CD14-positive monocyte (primary cell): ENCODE measurements around the gene SLC24A3. TPM values are rescaled to one million over a fixed set of nuclear protein-coding genes. Genes with fewer than 3 reads are reported as not detected.

Experiments
- DNase-seq, 3 donors: peaks; one replicate each; pipeline ENCODE4 v3.0.0-alpha.2; 2011 to 2022
- H2AFZ ChIP-seq: 2 replicates; pipeline ENCODE4 v1.6.0; 2012; ENCODE audit warnings: mild to moderate bottlenecking, low read depth, low read length, inconsistent platforms; ENCODE audit not compliant: insufficient read depth, poor library complexity, severe bottlenecking
- H3K27ac ChIP-seq, 2 donors: 1 replicate in 1 of 2; 2 replicates in 1 of 2; pipeline ENCODE4 v1.5.1; 2012 to 2013; ENCODE audit warnings: low read length in 2 of 2, control low read depth in 1 of 2, inconsistent platforms in 1 of 2, low read depth in 1 of 2, mild to moderate bottlenecking in 1 of 2
- H3K27me3 ChIP-seq, 2 donors: one replicate each; pipeline versions ENCODE4 v1.6.0 to v1.6.1; 2011 to 2013; ENCODE audit warnings: low read length in 2 of 2; ENCODE audit not compliant: control insufficient read depth in 2 of 2, insufficient read depth in 2 of 2
- H3K36me3 ChIP-seq, 2 donors: replicated peaks in 1 of 2; 1 replicate in 1 of 2; 2 replicates in 1 of 2; pipeline versions ENCODE4 v1.5.1 to v1.6.1; 2012 to 2013; ENCODE audit warnings: low read length in 2 of 2, control low read depth in 1 of 2, inconsistent platforms in 1 of 2, mild to moderate bottlenecking in 1 of 2; ENCODE audit not compliant: insufficient read depth in 2 of 2, control insufficient read depth in 1 of 2
- H3K4me1 ChIP-seq, 2 donors: 1 replicate in 1 of 2; 2 replicates in 1 of 2; pipeline versions ENCODE4 v1.5.1 to v1.6.1; 2012 to 2013; ENCODE audit warnings: low read length in 2 of 2, control low read depth in 1 of 2, inconsistent platforms in 1 of 2, mild to moderate bottlenecking in 1 of 2, moderate library complexity in 1 of 2; ENCODE audit not compliant: insufficient read depth in 2 of 2, control insufficient read depth in 1 of 2
- H3K4me2 ChIP-seq: replicated peaks from 2 replicates; pipeline ENCODE3; 2012; ENCODE audit warnings: low read length, moderate library complexity, mild to moderate bottlenecking; ENCODE audit not compliant: poor library complexity, severe bottlenecking; ENCODE audit errors: extremely low read depth
- H3K4me3 ChIP-seq, 3 experiments: fragments of 200-600 bp in 1 of 3; sonication (generic) in 1 of 3; replicated peaks in 1 of 3; 1 replicate in 2 of 3; 2 replicates in 1 of 3; pipeline ENCODE4 v1.5.1; 2011 to 2013; ENCODE audit warnings: low read length in 3 of 3, mild to moderate bottlenecking in 3 of 3, control low read depth in 2 of 3, low read depth in 2 of 3, inconsistent platforms in 1 of 3, moderate library complexity in 1 of 3
- H3K79me2 ChIP-seq: 2 replicates; pipeline ENCODE4 v1.6.0; 2012; ENCODE audit warnings: mild to moderate bottlenecking, control low read depth, inconsistent platforms, low read length, moderate library complexity; ENCODE audit not compliant: insufficient read depth
- H3K9ac ChIP-seq: 2 replicates; pipeline ENCODE4 v1.6.0; 2017; ENCODE audit warnings: low read length, mild to moderate bottlenecking; ENCODE audit not compliant: insufficient read depth, poor library complexity, severe bottlenecking
- H3K9me3 ChIP-seq, 2 donors: replicated peaks in 1 of 2; 1 replicate in 1 of 2; 2 replicates in 1 of 2; pipeline versions ENCODE4 v1.5.1 to v1.6.1; 2012 to 2013; ENCODE audit warnings: low read length in 2 of 2, control low read depth in 1 of 2; ENCODE audit not compliant: control insufficient read depth in 1 of 2, insufficient read depth in 1 of 2
- H4K20me1 ChIP-seq: 2 replicates; pipeline ENCODE4 v1.6.0; 2012; ENCODE audit warnings: mild to moderate bottlenecking, low read length, control low read depth, moderate library complexity; ENCODE audit not compliant: insufficient read depth
- H3K27ac Mint-ChIP-seq, 7 donors: one replicate each; pipeline ENCODE4 v1.8.0; 2020; ENCODE audit warnings: mild to moderate bottlenecking in 7 of 7, mixed read lengths in 7 of 7, moderate library complexity in 6 of 7, inconsistent platforms in 2 of 7
- H3K27me3 Mint-ChIP-seq, 3 donors: one replicate each; pipeline ENCODE4 v1.8.0; 2021 to 2022; ENCODE audit warnings: low read depth in 3 of 3, mild to moderate bottlenecking in 3 of 3, mixed read lengths in 3 of 3, moderate library complexity in 3 of 3, inconsistent platforms in 1 of 3
- H3K36me3 Mint-ChIP-seq, 2 donors: one replicate each; pipeline ENCODE4 v1.8.0; 2020; ENCODE audit warnings: mixed read lengths in 2 of 2, inconsistent platforms in 1 of 2, mild to moderate bottlenecking in 1 of 2
- H3K4me1 Mint-ChIP-seq: one replicate; pipeline ENCODE4 v1.8.0; 2020; ENCODE audit warnings: mild to moderate bottlenecking, mixed read lengths
- H3K4me3 Mint-ChIP-seq, 2 donors: one replicate each; pipeline ENCODE4 v1.8.0; 2020; ENCODE audit warnings: mild to moderate bottlenecking in 2 of 2, mixed read lengths in 2 of 2, moderate library complexity in 1 of 2
- H3K9me3 Mint-ChIP-seq, 7 donors: one replicate each; pipeline ENCODE4 v1.8.0; 2020 to 2022; ENCODE audit warnings: mixed read lengths in 7 of 7, mild to moderate bottlenecking in 6 of 7, moderate library complexity in 6 of 7, inconsistent platforms in 2 of 7
- CTCF ChIP-seq: fragments of 200-600 bp; IDR thresholded peaks from one replicate; pipeline ENCODE4 v1.8.0; 2022; ENCODE audit warnings: antibody characterized with exemption, mild to moderate bottlenecking
- WGBS: methylation state at CpG from one replicate; pipeline ENCODE4 v1.1.5; 2013; ENCODE audit warnings: missing lambda C conversion rate; ENCODE audit not compliant: insufficient coverage; 5-methylcytosine and 5-hydroxymethylcytosine counted together
- intact Hi-C, 2 donors: fragments of 100-400 bp; cut with micrococcal nuclease; formaldehyde crosslinking; loops; one replicate each; pipeline versions ENCODE4 v1.15.0 to v1.15.1; 2023
- polyA plus RNA-seq, 3 donors: library from polyadenylated mRNA; depleted of rRNA in 1 of 3; unstranded in 2 of 3; stranded (reverse) in 1 of 3; fragments of 300-500 nt in 2 of 3; fragments of >200 nt in 1 of 3; fragmentation: Illumina TruSeq in 2 of 3; gene quantifications; 1 replicate in 2 of 3; 2 replicates in 1 of 3; pipeline ENCODE4 v1.2.3, GENCODE V29; 2012 to 2021

Gene SLC24A3
- polyA plus RNA-seq, 3 donors = 0.04 to 0.08 TPM; not detected in 1

GRCh38 chr20:19347943-19348456 is 135.6 kb downstream of the SLC24A3 start:
- no peaks in the 10 kb centered on the region for H3K4me1 ChIP-seq
- WGBS = 90% methylated on average over 11 of the region's 11 CpGs
- no peaks in the 10 kb centered on the region for H4K20me1 ChIP-seq
- no peak overlapping the region for H3K4me2 ChIP-seq
- Mint-ChIP-seq H3K4me3 (no peak overlapping the region), H3K27me3 (peaks cover 0 to 2% (median 0%) of the 10 kb centered on the region in 3 donors), H3K27ac (no peak overlapping the region), H3K36me3 (no peaks in the 10 kb centered on the region), H3K9me3 (peaks cover 0 to 5% (median 0%) of the 10 kb centered on the region in 7 donors), H3K4me1 (peaks cover 6% of the 10 kb centered on the region)
- no peaks in the 10 kb centered on the region for H3K9me3 ChIP-seq
- H3K27ac ChIP-seq = no peak overlapping the region
- H3K27me3 ChIP-seq = no peaks in the 10 kb centered on the region
- H2AFZ ChIP-seq = no peak overlapping the region
- intact Hi-C loops = no loop called here
- no peaks in the 10 kb centered on the region for H3K79me2 ChIP-seq
- no peak for TF ChIP-seq CTCF
- no peak for DNase-seq
- H3K9ac ChIP-seq = no peak overlapping the region
- no peaks in the 10 kb centered on the region for H3K36me3 ChIP-seq
- H3K4me3 ChIP-seq = no peak overlapping the region

DNA sequence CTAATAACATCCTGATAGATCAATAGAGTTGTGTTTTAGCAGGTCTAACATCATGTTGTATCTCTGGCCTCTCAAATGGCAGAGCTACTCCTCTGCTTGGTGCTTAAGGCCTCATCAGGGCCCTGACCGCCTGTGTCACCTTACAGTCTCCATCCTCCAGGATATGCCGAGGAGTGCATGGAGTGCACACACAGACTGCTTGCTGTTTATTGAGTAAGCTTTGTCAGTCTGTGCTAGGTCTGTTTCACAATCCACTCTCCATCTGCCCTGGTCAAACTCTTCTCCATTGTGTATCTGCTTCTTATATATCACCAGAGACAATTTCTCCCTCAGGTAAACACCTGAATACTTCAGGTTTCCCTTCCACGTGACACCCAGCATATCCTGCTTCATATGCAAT is 136.1 kb downstream of the SLC24A3 start:
- DNase-seq = no peak
- Histone ChIP-seq H3K9ac (no peak overlapping the region), H3K4me3 (no peak overlapping the region), H3K4me1 (no peaks in the 10 kb centered on the region), H3K4me2 (no peak overlapping the region), H3K27ac (no peak overlapping the region), H4K20me1 (no peaks in the 10 kb centered on the region), H3K79me2 (no peaks in the 10 kb centered on the region), H3K36me3 (no peaks in the 10 kb centered on the region), H2AFZ (no peak overlapping the region), H3K9me3 (no peaks in the 10 kb centered on the region), H3K27me3 (no peaks in the 10 kb centered on the region)
- WGBS = 75% methylated on average over 1 of the region's 3 CpGs
- Mint-ChIP-seq H3K27me3 (peaks cover 0 to 2% (median 0%) of the 10 kb centered on the region in 3 donors), H3K4me1 (peaks cover 6% of the 10 kb centered on the region), H3K36me3 (no peaks in the 10 kb centered on the region), H3K4me3 (no peak overlapping the region), H3K9me3 (peaks cover 0 to 3% (median 0%) of the 10 kb centered on the region in 7 donors), H3K27ac (no peak overlapping the region)
- TF ChIP-seq CTCF = no peak
- intact Hi-C loops = no loop called here
